ENCODE data around the gene ZNF280C.
"Not testable (repeated sequence)": the region's sequence is repeated elsewhere in the genome, so short reads cannot be mapped to it uniquely, and the experiment has no call there.

The ZNF280C gene

DNA sequence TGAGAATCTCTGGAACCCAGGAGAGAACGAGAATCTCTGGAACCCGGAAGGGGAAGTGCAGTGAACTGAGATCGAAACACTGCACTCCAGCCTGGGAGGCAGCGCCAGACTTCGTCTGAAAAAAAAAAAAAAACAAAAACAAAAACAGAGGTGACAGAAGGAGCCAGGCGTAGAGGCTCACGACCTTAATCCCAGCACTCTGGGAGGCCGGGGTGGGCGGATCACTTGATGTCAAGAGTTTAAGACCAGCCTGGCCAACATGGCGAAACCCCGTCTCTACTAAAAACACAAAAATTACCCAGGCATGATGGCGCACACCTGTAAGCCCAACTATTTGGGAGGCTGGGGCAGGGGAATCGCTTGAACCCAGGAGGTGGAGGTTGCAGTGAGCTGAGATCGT is 17.0 kb downstream of the ZNF280C start:
- H3K9me3 ChIP-seq (ENCODE audit: severe bottlenecking), result no peaks in the 10 kb centered on the region
- H3K36me3 ChIP-seq, result no peaks in the 10 kb centered on the region; the same call in 1 of the 2 replicates
- no peak for DNase-seq
- no peak overlapping the region for H3K4me3 ChIP-seq (ENCODE audit: low read depth, low read length)
- H3K27ac ChIP-seq, result no peak overlapping the region
- TF ChIP-seq, protein P1, sequence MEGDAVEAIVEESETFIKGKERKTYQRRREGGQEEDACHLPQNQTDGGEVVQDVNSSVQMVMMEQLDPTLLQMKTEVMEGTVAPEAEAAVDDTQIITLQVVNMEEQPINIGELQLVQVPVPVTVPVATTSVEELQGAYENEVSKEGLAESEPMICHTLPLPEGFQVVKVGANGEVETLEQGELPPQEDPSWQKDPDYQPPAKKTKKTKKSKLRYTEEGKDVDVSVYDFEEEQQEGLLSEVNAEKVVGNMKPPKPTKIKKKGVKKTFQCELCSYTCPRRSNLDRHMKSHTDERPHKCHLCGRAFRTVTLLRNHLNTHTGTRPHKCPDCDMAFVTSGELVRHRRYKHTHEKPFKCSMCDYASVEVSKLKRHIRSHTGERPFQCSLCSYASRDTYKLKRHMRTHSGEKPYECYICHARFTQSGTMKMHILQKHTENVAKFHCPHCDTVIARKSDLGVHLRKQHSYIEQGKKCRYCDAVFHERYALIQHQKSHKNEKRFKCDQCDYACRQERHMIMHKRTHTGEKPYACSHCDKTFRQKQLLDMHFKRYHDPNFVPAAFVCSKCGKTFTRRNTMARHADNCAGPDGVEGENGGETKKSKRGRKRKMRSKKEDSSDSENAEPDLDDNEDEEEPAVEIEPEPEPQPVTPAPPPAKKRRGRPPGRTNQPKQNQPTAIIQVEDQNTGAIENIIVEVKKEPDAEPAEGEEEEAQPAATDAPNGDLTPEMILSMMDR (IDR thresholded peaks at IDR 0.05; ENCODE audit: low read depth, low read length), result no peak
- peaks cover 3% of the 10 kb centered on the region for H3K27me3 ChIP-seq (ENCODE audit: insufficient read depth, low read depth, severe bottlenecking)

DNA sequence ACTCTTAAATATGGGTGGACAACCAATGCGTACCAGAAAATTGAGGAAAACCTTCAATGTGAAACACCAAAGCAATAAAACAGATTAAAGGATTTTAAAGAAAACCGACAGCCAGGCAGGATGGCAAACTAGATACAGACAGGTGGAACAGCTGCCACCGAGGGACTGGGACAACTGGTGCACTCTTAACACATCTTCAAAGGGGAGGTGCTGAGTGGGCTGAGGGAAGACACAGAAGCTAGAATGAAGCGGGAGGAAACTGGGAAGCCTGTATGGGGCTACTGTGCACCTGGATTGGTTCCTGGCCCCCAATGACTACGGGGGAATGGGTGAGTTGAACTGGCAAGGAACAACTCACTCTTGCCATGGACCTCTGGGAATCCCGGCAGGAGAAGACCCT is 20.7 kb downstream of the ZNF280C start:
- Histone ChIP-seq H3K27me3 (ENCODE audit: insufficient read depth, low read depth, severe bottlenecking) (peaks cover 2% of the 10 kb centered on the region), H3K27ac (no peak overlapping the region), H3K36me3 (peaks cover 4% of the 10 kb centered on the region), H3K9me3 (ENCODE audit: severe bottlenecking) (no peaks in the 10 kb centered on the region), H3K4me3 (ENCODE audit: low read depth, low read length) (no peak overlapping the region)
- TF ChIP-seq, protein P1 (IDR thresholded peaks at IDR 0.05; ENCODE audit: low read depth, low read length), result no peak
- DNase-seq, result no peak

DNA sequence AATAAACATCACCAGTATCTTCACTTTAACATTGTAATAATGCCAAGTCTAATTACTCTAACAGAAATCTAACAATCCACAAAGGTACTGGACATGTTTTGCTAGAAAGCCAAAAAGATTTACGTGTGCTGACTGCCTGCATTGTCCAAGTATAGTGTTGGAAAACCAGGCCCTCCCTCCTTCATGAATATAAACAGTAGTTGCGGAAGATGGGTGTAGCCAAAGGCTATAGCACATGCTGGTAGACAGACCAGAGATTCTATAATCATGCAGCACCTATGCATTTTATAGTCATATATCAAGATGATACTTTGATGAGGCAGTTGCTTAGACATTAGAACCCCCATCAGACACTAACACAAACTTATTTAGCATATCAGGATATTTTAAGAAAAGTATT is 22.6 kb downstream of the ZNF280C start:
- DNase-seq, result no peak
- Histone ChIP-seq H3K27ac (no peak overlapping the region), H3K4me3 (ENCODE audit: low read depth, low read length) (no peak overlapping the region), H3K9me3 (ENCODE audit: severe bottlenecking) (no peaks in the 10 kb centered on the region), H3K36me3 (peaks cover 11% of the 10 kb centered on the region), H3K27me3 (ENCODE audit: insufficient read depth, low read depth, severe bottlenecking) (no peaks in the 10 kb centered on the region)
- TF ChIP-seq, protein P1 (IDR thresholded peaks at IDR 0.05; ENCODE audit: low read depth, low read length), result no peak

DNA sequence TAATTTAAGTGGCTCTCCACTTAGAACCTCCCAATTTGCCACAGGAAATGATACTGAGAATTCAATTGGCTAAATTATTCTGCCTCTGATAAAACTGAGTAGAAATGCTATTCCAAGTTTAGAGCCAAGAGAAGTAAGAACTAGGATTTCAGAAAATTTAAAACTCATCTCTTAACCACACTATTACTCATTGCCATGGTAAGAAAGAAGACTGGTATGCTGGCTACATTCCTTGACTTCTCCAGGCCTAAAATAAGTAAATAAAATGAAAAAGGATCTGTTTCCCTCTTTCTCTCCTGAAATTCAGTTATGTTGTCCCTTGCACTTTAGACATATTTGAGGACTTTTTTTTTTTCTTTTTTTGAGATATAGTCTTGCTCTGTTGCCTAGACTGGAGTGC is 23.3 kb downstream of the ZNF280C start:
- Histone ChIP-seq H3K27me3 (ENCODE audit: insufficient read depth, low read depth, severe bottlenecking) (no peaks in the 10 kb centered on the region), H3K9me3 (ENCODE audit: severe bottlenecking) (no peaks in the 10 kb centered on the region), H3K27ac (no peak overlapping the region), H3K4me3 (ENCODE audit: low read depth, low read length) (no peak overlapping the region), H3K36me3 (peaks cover 11% of the 10 kb centered on the region)
- TF ChIP-seq, protein P1 (IDR thresholded peaks at IDR 0.05; ENCODE audit: low read depth, low read length), result no peak
- DNase-seq, result no peak

DNA sequence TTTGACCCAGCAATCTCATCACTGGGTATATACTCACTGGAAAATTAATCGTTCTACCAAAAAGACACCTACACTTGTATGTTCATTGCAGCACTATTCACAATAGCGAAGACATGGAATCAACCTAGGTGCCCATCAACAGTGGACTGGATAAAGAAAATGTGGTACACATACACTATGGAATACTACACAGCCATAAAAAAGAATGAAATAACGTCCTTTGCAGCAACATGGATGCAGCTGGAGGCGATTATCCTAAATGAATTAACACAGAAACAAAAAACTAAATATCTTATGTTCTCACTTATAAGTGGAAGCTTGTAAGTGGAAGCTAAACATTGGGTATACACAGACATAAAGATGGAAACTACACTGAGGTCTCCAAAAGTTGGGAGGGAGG is 37.5 kb downstream of the ZNF280C start:
- H3K4me3 ChIP-seq (ENCODE audit: low read depth, low read length); H3K27me3 ChIP-seq (ENCODE audit: insufficient read depth, low read depth, severe bottlenecking); H3K9me3 ChIP-seq (ENCODE audit: severe bottlenecking); DNase-seq; H3K27ac ChIP-seq: not testable (repeated sequence)
- H3K36me3 ChIP-seq, result peaks cover 16% of the 10 kb centered on the region

DNA sequence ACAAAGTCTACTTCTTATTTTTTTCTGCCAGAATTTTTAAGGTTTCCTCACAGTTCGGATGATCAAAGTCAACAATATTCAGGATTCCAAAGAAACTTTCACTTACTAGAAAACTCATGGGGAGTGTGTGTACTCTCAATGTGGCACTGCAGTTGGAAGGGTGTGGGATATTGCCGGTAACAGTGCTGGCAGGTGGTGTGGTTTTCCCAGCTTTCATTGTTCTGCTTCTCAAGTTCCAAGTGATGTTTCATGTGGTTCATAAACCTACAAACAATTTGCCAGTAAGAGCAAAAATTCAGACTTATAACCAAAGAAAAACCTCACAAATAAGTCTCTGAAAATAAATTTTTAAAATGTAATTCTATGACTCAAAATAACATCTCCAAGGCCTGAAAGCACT is 39.8 kb downstream of the ZNF280C start:
- Histone ChIP-seq H3K4me3 (ENCODE audit: low read depth, low read length) (no peak overlapping the region), H3K36me3 (peaks cover 20% of the 10 kb centered on the region), H3K27me3 (ENCODE audit: insufficient read depth, low read depth, severe bottlenecking) (no peaks in the 10 kb centered on the region), H3K9me3 (ENCODE audit: severe bottlenecking) (no peaks in the 10 kb centered on the region), H3K27ac (no peak overlapping the region)
- TF ChIP-seq, protein P1 (IDR thresholded peaks at IDR 0.05; ENCODE audit: low read depth, low read length), result no peak
- no peak for DNase-seq

Measured in WERI-Rb-1 (cell line).